Neural progenitor cell (in vitro differentiated cells): ENCODE data around the gene NRIP2.
A peak's percentile ranks its signal among the peaks of the same experiment; 100 is the strongest.

Experiments
- CTCF ChIP-seq: fragments of 200-600 bp; sonication (generic); IDR thresholded peaks from 2 replicates; pipeline ENCODE4 v1.5.1; 2017; ENCODE audit warnings: antibody characterized with exemption, mild to moderate bottlenecking
- EZH2 ChIP-seq: fragments of 200-600 bp; sonication (generic); IDR thresholded peaks from 2 replicates; pipeline ENCODE4 v1.6.1; 2017; ENCODE audit warnings: antibody characterized with exemption, mild to moderate bottlenecking, moderate library complexity
- EZH2phosphoT487 ChIP-seq: fragments of 200-600 bp; sonication (generic); IDR thresholded peaks from 2 replicates; pipeline ENCODE4 v1.6.1; 2017; ENCODE audit warnings: antibody characterized with exemption

GRCh38 chr12:2826036-2826435 lies 8.8 kb downstream of the NRIP2 start:
- TF ChIP-seq CTCF: no peak
- TF ChIP-seq EZH2: no peak
- peak; percentile 43 for TF ChIP-seq EZH2phosphoT487
